Stimulated activated CD8-positive, alpha-beta memory T cell treated with anti-CD3 and anti-CD28 coated beads, Interleukin-12 subunit alpha, Interleukin-12 subunit beta, amount 100 ng/mL, for 24 hours (primary cell): ENCODE data around the gene MUSK.
"Not testable (repeated sequence)": the region's sequence is repeated elsewhere in the genome, so short reads cannot be mapped to it uniquely, and the experiment has no call there.

Source experiments
- DNase-seq: peaks from one replicate; pipeline ENCODE4 v3.0.0-alpha.2; 2020; ENCODE audit errors: extremely low read depth

MUSK gene

GRCh38 chr9:110695846-110696245 is 27.3 kb downstream of the MUSK start:
- DNase-seq: not testable (repeated sequence)

- no peak for DNase-seq
These were observed 32.4 kb downstream of the MUSK start for GRCh38 chr9:110700953-110701352.

DNA sequence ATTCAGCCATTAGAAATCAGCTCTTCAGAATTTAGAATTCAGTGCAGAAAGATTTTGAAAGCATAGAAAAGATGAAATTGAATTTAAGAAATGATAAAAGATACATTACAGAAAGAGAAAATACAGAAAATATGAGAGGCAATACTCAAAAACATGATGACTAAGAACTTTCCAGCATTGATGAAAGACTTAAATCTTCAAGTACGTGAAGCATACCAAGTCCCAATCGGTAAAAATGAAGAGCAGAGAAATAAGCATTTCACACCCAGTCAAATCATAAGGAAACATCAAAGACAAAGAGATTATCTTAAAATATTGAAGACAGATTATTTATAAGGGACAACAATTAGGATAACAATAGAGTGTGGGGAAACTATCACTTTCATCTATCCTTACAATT is 35.1 kb downstream of the MUSK start:
- no peak for DNase-seq

DNA sequence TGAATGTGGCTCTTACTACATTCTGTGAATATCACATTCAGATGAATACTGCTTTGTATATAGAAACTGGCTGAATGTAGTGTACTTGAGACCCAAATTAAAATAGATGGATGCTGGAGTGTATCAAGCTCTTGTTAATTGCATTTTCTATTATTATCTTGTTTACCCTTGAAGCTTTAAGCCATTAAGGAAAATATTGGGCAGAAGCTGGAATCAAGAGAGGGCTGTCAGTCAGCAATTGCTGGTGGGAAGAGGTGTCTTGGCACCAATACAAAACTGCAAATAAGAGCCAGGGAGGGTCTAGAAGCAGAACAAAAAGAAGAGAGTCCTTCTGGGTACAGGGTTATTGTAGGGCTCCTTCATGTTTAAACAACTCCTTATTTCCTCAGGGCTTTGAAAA is 38.8 kb downstream of the MUSK start:
- no peak for DNase-seq

- no peak for DNase-seq
These were observed 41.8 kb downstream of the MUSK start for GRCh38 chr9:110710420-110710819.

GRCh38 chr9:110712955-110713354 is 44.4 kb downstream of the MUSK start:
- DNase-seq: no peak

DNA sequence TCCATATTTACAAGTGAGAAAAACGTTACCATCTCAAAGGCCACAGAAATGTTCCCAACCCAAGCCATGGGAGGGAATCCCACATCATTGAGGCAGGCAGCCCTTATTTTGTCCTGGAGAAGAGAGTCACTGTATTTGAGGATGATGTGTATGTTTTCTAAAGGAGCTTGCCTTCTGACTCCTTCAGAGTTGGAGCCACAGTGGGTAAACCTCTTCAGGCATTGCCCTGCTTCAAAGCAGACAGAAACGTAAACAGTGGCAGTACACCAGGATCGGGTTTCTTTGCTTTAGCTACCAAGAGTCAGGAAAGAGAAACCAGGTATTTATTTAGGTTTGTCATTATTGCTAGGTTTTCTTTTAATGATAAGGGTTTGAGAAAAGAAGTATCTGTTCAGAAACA is 45.7 kb downstream of the MUSK start:
- DNase-seq: no peak

DNA sequence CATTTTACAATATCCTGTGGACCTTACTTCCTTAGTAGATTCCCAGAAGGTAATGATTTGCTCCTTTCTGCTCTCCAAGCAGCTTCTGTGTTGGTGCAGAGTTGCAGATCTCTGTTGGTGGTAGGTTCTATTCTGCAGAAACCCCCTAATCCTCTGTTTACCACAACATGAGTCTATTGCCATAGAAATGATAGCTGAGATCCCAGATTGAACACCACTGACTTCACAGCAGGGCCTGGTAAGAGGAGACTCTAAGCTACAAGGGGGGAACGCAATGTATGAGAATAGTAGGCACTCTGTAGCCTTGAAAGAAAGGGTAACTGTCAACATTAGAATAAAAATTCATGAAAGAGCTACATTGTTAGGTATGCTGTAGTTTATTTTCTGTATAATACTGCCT is 59.5 kb downstream of the MUSK start:
- no peak for DNase-seq

GRCh38 chr9:110729641-110730040 is 61.0 kb downstream of the MUSK start:
- DNase-seq: no peak

- DNase-seq: no peak
These were observed 62.9 kb downstream of the MUSK start for GRCh38 chr9:110731437-110732028.

DNA sequence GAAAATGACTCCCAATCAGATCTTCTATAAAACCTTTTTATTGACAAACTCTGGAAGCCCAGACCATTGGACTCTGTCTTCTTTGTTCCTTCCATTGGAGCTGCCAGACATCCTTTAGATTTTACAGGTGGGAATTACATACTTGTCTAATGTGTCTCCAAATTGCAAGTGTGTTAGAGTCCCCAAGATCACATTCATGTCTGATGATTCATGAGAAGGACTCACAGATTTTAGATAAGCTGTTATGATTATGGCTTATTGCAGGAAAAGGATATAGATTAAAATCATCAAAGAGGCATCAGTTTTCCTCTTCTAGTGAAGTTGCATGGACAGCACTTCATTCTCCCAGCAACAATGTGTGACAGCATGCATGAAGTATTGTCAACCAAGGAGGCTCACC is 70.4 kb downstream of the MUSK start:
- DNase-seq: no peak

DNA sequence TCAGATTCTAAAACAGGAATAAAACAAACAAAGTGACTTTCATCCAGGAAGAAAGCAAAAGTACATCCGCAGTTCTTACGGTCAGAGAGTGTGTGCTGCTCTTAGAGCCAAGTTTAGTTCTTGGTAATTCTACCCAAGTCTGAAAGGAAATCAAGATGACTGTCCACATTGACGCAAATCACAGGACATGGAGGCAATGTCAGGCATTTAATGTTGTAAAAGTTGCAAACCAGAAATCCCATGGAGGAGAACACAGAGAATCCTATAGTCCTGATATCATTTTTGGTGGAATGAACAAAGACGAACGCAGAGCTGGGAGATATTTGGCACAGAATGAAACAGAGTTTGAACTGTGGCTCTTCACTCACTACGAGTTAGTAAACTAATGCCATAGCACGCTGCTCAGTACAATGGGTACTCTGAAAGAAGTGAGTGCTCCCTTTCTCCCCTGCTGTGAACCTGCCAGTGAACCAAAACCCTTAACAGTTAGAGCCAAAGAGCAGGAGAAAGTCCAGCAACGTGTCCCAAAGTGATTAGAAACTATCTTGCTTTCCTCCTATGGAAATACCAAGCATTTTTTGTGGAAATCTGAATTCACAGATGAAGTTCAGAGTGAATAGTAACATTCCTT is 74.3 kb downstream of the MUSK start:
- no peak for DNase-seq

GRCh38 chr9:110744715-110745384 is 76.3 kb downstream of the MUSK start:
- no peak for DNase-seq

DNA sequence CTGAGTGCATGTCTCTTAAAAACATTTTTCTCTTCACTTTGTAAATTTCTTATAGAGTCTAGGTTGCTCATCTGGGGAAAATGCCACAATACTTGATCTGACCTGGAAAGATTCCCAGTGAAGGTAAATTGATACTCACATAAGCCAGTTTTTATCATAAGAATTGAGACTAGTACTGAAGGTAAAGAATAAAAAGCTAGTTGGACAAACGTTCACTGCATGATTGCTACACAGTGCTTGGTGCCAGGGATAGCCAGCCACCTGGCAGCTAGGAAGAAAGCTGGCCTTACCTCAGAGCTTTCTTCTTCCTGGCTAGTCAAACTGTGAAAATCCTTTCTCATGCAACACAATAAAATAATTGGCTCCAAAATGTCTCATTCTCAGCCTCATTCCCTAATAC is 77.1 kb downstream of the MUSK start:
- DNase-seq: no peak

- no peak for DNase-seq
These were observed 77.8 kb downstream of the MUSK start for GRCh38 chr9:110746211-110746930.

DNA sequence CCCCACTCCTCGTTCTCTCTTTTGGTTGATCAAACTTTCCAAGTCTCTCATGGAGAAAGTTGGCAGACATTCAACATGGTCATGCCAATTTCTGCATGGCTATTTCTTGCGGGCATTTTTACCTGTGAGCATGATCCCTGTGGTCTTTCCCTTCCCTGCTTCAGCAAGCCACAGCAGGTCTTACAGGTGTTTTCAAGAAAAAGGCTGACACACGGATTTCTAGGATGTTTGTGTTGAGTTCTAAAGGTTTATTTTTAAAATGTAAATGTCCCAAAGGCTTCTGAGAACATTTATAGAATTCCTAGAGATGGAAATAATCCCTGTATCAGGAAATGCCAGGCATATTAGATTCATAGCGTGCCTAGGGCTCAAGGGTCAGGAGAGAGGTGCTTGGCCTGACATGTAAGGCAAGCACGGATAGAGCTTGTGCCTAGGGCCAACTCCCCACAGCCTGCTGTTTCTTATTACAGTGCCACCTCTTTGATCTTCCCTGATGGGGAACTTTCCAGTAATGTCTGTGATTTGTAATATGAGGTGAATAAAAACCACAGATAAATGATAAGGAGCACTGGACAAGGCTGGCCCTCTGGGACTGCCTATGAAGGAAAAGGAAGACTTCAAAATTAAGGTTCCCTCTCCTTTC is 79.8 kb downstream of the MUSK start:
- no peak for DNase-seq

DNA sequence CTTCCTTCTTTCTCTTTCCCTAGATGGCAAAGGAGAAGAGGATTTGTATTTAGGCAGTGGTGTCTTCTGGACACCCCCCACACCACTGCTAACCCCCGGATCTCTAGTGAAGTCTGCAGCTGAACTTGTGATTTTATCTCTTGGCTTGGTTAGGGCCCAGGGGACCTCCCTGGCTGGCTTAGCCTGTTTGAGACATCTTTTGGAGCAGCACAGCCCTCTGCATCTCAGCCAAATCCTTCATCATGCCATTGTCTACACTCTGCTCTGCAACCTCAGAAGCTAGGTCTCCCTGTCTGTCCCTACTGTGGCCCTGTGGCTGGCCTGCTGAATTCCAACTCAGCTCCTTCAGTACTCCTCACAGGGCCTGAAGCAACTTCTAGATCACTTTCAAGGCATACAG is 81.7 kb downstream of the MUSK start:
- no peak for DNase-seq

DNA sequence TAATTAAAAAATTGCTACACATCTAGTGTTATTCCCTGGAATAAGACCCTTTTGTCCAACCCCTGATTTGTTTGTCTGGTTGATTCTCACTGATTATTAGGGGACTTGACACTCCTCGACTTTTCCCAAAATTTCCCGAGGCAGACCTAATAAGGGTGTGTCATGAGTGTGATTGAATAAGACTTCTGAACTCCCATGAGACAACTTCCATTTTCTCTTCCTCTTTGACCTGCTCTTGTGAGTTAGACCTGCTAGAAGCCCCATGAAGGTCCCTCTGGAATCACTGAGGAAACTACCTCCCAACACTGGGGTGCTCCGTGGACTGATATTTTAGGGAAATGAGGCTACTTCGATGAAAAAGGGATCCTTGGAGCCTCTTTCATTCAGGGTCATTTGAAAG is 83.4 kb downstream of the MUSK start:
- DNase-seq: no peak

- no peak for DNase-seq
These were observed 84.2 kb downstream of the MUSK start for GRCh38 chr9:110752766-110753165.

- DNase-seq: no peak
These were observed 85.2 kb downstream of the MUSK start for GRCh38 chr9:110753731-110754231.

GRCh38 chr9:110755179-110755578 is 86.6 kb downstream of the MUSK start:
- no peak for DNase-seq

- no peak for DNase-seq
These were observed 89.6 kb downstream of the MUSK start for GRCh38 chr9:110758201-110758600.
